ENCODE results near the gene ADGRG7.

Gene ADGRG7

GRCh38 chr3:100720426-100720825, 111.0 kb downstream of the ADGRG7 start:
- peaks cover 19 to 32% (median 22%) of the 10 kb centered on the region in 3 donors for H3K36me3 ChIP-seq
- H3K4me1 ChIP-seq: peaks cover 0 to 16% (median 7%) of the 10 kb centered on the region in 4 donors
- no peak for DNase-seq
- no peak overlapping the region for H3K4me3 ChIP-seq
- intact Hi-C loops (cut with DNase I; ENCODE audit: low total_unique reads): no loop called here
- H3K27me3 ChIP-seq: no peaks in the 10 kb centered on the region
- H3K27ac ChIP-seq: no peak overlapping the region
- no peaks in the 10 kb centered on the region for H3K9me3 ChIP-seq
- TF ChIP-seq, protein P1, sequence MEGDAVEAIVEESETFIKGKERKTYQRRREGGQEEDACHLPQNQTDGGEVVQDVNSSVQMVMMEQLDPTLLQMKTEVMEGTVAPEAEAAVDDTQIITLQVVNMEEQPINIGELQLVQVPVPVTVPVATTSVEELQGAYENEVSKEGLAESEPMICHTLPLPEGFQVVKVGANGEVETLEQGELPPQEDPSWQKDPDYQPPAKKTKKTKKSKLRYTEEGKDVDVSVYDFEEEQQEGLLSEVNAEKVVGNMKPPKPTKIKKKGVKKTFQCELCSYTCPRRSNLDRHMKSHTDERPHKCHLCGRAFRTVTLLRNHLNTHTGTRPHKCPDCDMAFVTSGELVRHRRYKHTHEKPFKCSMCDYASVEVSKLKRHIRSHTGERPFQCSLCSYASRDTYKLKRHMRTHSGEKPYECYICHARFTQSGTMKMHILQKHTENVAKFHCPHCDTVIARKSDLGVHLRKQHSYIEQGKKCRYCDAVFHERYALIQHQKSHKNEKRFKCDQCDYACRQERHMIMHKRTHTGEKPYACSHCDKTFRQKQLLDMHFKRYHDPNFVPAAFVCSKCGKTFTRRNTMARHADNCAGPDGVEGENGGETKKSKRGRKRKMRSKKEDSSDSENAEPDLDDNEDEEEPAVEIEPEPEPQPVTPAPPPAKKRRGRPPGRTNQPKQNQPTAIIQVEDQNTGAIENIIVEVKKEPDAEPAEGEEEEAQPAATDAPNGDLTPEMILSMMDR (IDR thresholded peaks at IDR 0.05): no peak

- H3K9me3 ChIP-seq: no peaks in the 10 kb centered on the region
- peaks cover 26 to 38% (median 37%) of the 10 kb centered on the region in 3 donors for H3K36me3 ChIP-seq
- no peak overlapping the region for H3K4me3 ChIP-seq
- no peak for DNase-seq
- no peaks in the 10 kb centered on the region for H3K27me3 ChIP-seq
- peaks cover 0 to 32% (median 2%) of the 10 kb centered on the region in 4 donors for H3K4me1 ChIP-seq
- intact Hi-C loops (cut with DNase I; ENCODE audit: low total_unique reads): no loop called here
- TF ChIP-seq, protein P1 (IDR thresholded peaks at IDR 0.05): no peak
- H3K27ac ChIP-seq: no peak overlapping the region
These were observed 116.6 kb downstream of the ADGRG7 start for GRCh38 chr3:100725935-100726513.

- H3K27ac ChIP-seq: no peak overlapping the region
- no peaks in the 10 kb centered on the region for H3K27me3 ChIP-seq
- no peak for DNase-seq
- H3K9me3 ChIP-seq: no peaks in the 10 kb centered on the region
- peaks cover 0 to 36% (median 2%) of the 10 kb centered on the region in 4 donors for H3K4me1 ChIP-seq
- H3K4me3 ChIP-seq: no peak overlapping the region
- intact Hi-C loops (cut with DNase I; ENCODE audit: low total_unique reads): no loop called here
- TF ChIP-seq, protein P1 (IDR thresholded peaks at IDR 0.05): no peak
- H3K36me3 ChIP-seq: peaks cover 19 to 38% (median 37%) of the 10 kb centered on the region in 3 donors
These were observed 117.3 kb downstream of the ADGRG7 start for GRCh38 chr3:100726706-100727105.

DNA sequence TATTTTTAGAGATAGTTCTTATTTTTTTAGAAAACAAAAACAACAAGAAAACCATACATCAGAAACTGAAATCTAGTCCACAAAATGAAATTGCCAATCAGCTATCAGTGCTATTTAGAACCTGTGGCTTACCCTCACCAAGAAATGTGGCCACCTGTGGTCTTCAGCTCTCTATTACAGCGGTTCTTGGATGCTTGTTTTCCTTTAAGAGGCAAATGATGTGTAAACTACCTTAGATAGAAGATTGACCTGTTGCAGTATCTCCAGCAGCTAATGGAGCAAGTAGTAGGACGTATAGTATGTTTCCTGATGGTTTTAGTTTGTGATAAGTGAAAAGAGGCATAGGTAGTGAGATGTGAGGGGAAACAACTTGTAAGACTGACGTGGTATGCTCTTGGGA, 121.1 kb downstream of the ADGRG7 start:
- H3K4me1 ChIP-seq: peaks cover 0 to 51% (median 2%) of the 10 kb centered on the region in 4 donors
- peaks cover 26 to 49% (median 39%) of the 10 kb centered on the region in 3 donors for H3K36me3 ChIP-seq
- intact Hi-C loops (cut with DNase I; ENCODE audit: low total_unique reads): no loop called here
- no peak overlapping the region for H3K27ac ChIP-seq
- DNase-seq: no peak
- H3K4me3 ChIP-seq: no peak overlapping the region
- no peaks in the 10 kb centered on the region for H3K9me3 ChIP-seq
- H3K27me3 ChIP-seq: no peaks in the 10 kb centered on the region
- TF ChIP-seq, protein P1 (IDR thresholded peaks at IDR 0.05): no peak

DNA sequence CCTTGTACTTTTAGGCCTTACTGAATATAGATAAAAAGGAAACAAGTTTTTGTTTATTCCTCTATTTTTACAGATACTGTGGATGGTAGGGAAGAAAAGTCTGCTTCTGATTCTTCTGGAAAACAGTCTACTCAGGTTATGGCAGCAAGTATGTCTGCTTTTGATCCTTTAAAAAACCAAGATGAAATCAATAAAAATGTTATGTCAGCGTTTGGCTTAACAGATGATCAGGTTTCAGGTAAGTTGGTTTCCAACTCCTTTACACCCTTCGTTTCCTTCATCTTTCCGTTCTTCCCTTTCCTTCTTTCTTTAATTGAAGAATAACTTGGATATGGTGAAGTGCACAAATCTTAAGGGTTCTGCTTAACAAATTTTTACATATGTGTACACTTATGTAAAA, 123.0 kb downstream of the ADGRG7 start:
- DNase-seq: no peak
- Histone ChIP-seq H3K9me3 (no peaks in the 10 kb centered on the region), H3K27me3 (no peaks in the 10 kb centered on the region), H3K36me3 (peaks cover 33 to 49% (median 45%) of the 10 kb centered on the region in 3 donors), H3K27ac (no peak overlapping the region), H3K4me3 (no peak overlapping the region), H3K4me1 (peaks cover 0 to 38% (median 0%) of the 10 kb centered on the region in 4 donors)
- TF ChIP-seq, protein P1 (IDR thresholded peaks at IDR 0.05): no peak
- intact Hi-C loops (cut with DNase I; ENCODE audit: low total_unique reads): no loop called here

All from tibial artery (tissue), 4 donors.